ENCODE results near the gene PLAGL1. TPM values are rescaled to one million over a fixed set of nuclear protein-coding genes. Genes with fewer than 3 reads are reported as not detected.

PLAGL1 gene
- total and polyA plus RNA-seq, 4 donors: 1.3 to 6.3 (median 2.0) TPM

DNA sequence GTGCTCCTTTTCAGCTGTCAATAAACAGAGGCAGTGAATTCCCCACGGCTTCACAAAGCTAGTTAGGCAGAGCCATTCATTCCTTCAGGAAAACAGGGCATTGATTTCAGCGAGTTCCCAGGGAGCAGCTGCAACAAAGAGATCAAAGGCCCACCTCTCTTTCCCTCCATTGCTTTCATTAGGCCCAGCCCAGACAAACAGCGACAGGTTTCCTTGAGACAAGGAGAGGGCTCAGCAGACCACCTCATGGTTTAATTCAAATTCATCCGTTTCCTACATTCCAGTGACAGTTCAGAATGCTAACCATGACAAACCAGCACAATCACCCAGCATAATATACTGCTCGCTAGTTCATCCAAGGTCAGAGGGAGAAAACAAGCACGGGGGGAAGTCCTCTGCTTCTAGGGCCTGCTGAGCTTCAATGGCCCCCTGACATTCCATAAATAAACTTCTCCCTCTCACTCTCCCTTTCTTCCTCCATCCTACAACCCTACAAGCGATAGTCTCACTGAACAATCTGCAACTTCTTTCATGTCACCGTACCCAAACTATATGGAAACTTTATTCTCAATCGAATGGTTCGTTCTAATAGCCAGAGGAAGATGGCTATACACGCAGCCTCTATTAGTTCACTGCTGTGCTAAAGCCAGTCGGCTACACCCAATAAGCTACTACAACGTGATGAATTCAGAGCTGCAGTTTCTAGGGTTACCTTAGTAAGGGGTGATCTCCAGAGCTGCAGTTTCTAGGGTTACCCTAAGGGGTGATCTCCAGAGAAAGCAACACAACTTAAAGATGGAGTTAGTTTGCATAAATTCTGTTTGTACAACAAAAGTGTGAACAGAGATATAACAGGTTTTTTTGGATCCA is 34.7 kb downstream of the PLAGL1 start:
- Histone ChIP-seq H3K4me3 (ENCODE audit: low read depth in 1 of 3, low read length in 3 of 3) (no peak overlapping the region), H3K27me3 (ENCODE audit: control insufficient read depth in 4 of 4, insufficient read depth in 4 of 4, low read length in 3 of 4) (no peaks in the 10 kb centered on the region), H3K9me3 (ENCODE audit: control insufficient read depth in 4 of 4, low read length in 3 of 4) (no peaks in the 10 kb centered on the region), H3K9ac (ENCODE audit: low read depth in 1 of 2, low read length in 2 of 2) (no peak overlapping the region), H3K4me1 (ENCODE audit: control insufficient read depth in 4 of 4, insufficient read depth in 4 of 4, low read length in 3 of 4) (no peaks in the 10 kb centered on the region), H3K36me3 (ENCODE audit: control insufficient read depth in 4 of 4, insufficient read depth in 3 of 4, low read depth in 1 of 4, low read length in 3 of 4) (no peaks in the 10 kb centered on the region), H3K27ac (ENCODE audit: low read depth in 1 of 2, low read length in 2 of 2) (no peak overlapping the region)
- 67% methylated on average over 13 of the region's 13 CpGs for WGBS
- TF ChIP-seq FOXA2 (IDR thresholded peaks at IDR 0.05) (no peak), RXRA (IDR thresholded peaks at IDR 0.05) (no peak), HNF4G (IDR thresholded peaks at IDR 0.05) (no peak), RAD21 (IDR thresholded peaks at IDR 0.05) (no peak), TAF1 (conservative IDR thresholded peaks at IDR 0.05) (no peak), REST (IDR thresholded peaks at IDR 0.05) (no peak), NR2F2 (IDR thresholded peaks at IDR 0.05) (no peak), HNF4A (conservative IDR thresholded peaks at IDR 0.05) (no peak), SP1 (IDR thresholded peaks at IDR 0.05) (no peak), ZBTB33 (IDR thresholded peaks at IDR 0.05) (no peak), FOXA1 (IDR thresholded peaks at IDR 0.05) (no peak)
- TF ChIP-seq, protein P1, sequence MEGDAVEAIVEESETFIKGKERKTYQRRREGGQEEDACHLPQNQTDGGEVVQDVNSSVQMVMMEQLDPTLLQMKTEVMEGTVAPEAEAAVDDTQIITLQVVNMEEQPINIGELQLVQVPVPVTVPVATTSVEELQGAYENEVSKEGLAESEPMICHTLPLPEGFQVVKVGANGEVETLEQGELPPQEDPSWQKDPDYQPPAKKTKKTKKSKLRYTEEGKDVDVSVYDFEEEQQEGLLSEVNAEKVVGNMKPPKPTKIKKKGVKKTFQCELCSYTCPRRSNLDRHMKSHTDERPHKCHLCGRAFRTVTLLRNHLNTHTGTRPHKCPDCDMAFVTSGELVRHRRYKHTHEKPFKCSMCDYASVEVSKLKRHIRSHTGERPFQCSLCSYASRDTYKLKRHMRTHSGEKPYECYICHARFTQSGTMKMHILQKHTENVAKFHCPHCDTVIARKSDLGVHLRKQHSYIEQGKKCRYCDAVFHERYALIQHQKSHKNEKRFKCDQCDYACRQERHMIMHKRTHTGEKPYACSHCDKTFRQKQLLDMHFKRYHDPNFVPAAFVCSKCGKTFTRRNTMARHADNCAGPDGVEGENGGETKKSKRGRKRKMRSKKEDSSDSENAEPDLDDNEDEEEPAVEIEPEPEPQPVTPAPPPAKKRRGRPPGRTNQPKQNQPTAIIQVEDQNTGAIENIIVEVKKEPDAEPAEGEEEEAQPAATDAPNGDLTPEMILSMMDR (IDR thresholded peaks at IDR 0.05; ENCODE audit: low read depth, low read length, missing input control): no peak
- DNase-seq (ENCODE audit: low spot score): no peak

GRCh38 chr6:143971482-143972205 is 36.4 kb downstream of the PLAGL1 start:
- DNase-seq (ENCODE audit: low spot score): no peak
- Histone ChIP-seq H3K4me1 (ENCODE audit: control insufficient read depth in 4 of 4, insufficient read depth in 4 of 4, low read length in 3 of 4) (no peaks in the 10 kb centered on the region), H3K27ac (ENCODE audit: low read depth in 1 of 2, low read length in 2 of 2) (no peak overlapping the region)
- TF ChIP-seq, protein P2, sequence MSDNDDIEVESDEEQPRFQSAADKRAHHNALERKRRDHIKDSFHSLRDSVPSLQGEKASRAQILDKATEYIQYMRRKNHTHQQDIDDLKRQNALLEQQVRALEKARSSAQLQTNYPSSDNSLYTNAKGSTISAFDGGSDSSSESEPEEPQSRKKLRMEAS (IDR thresholded peaks at IDR 0.05): no peak
- TF ChIP-seq HNF4A (conservative IDR thresholded peaks at IDR 0.05) (no peak), TAF1 (conservative IDR thresholded peaks at IDR 0.05) (no peak), ATF3 (IDR thresholded peaks at IDR 0.05) (no peak), FOXA2 (IDR thresholded peaks at IDR 0.05) (no peak), YY1 (IDR thresholded peaks at IDR 0.05) (no peak), RAD21 (IDR thresholded peaks at IDR 0.05) (no peak), REST (IDR thresholded peaks at IDR 0.05) (no peak), SP1 (IDR thresholded peaks at IDR 0.05) (no peak), EGR1 (IDR thresholded peaks at IDR 0.05; ENCODE audit: low read depth in 2 of 2) (no peak), GABPA (IDR thresholded peaks at IDR 0.05 in 1 of 2, conservative IDR thresholded peaks at IDR 0.05 in 1 of 2) (no peak)

More at GRCh38 chr6:143971482-143972205, 36.4 kb downstream of the PLAGL1 start:
- Histone ChIP-seq H3K4me3 (ENCODE audit: low read depth in 1 of 3, low read length in 3 of 3) (no peak overlapping the region), H3K9ac (ENCODE audit: low read depth in 1 of 2, low read length in 2 of 2) (no peak overlapping the region), H3K9me3 (ENCODE audit: control insufficient read depth in 4 of 4, low read length in 3 of 4) (no peaks in the 10 kb centered on the region), H3K27me3 (ENCODE audit: control insufficient read depth in 4 of 4, insufficient read depth in 4 of 4, low read length in 3 of 4) (no peaks in the 10 kb centered on the region), H3K36me3 (ENCODE audit: control insufficient read depth in 4 of 4, insufficient read depth in 3 of 4, low read depth in 1 of 4, low read length in 3 of 4) (no peaks in the 10 kb centered on the region)
- WGBS: 66% methylated on average over 4 of the region's 4 CpGs
